Mucosa of descending colon (tissue), 3 donors: Measurements from ENCODE around the gene EXOC6B. TPM values are rescaled to one million over a fixed set of nuclear protein-coding genes. Genes with fewer than 3 reads are reported as not detected.

Experiments
- ATAC-seq: fragments of 200-7000 bp; cut with Tn5 transposase; one replicate; pipeline ENCODE4 v1.9.1; 2020; ENCODE audit warnings: mild to moderate bottlenecking, moderate library complexity
- DNase-seq, 3 donors: peaks; one replicate each; pipeline ENCODE4 v3.0.0-alpha.2; 2020
- H3K36me3 ChIP-seq: fragments of 200-600 bp; one replicate; pipeline ENCODE4 v1.8.0; 2021; ENCODE audit warnings: low read depth, mild to moderate bottlenecking
- H3K4me1 ChIP-seq: fragments of 200-600 bp; one replicate; pipeline ENCODE4 v1.8.0; 2021; ENCODE audit warnings: low read depth, mild to moderate bottlenecking
- H3K4me3 ChIP-seq: fragments of 200-600 bp; one replicate; pipeline ENCODE4 v1.8.0; 2021; ENCODE audit warnings: mild to moderate bottlenecking
- H3K9me3 ChIP-seq: fragments of 200-600 bp; one replicate; pipeline ENCODE4 v1.8.0; 2021; ENCODE audit warnings: mild to moderate bottlenecking
- CTCF ChIP-seq: fragments of 200-600 bp; IDR thresholded peaks from one replicate; pipeline ENCODE4 v1.8.0; 2022; ENCODE audit warnings: antibody characterized with exemption, mild to moderate bottlenecking
- intact Hi-C, 2 donors: fragments of 100-400 bp; cut with DNase I in 1 of 2; cut with micrococcal nuclease in 1 of 2; formaldehyde crosslinking; loops; one replicate each; pipeline versions ENCODE4 v1.11.0 to v1.11.1; 2022; cut with DNase I, micrococcal nuclease
- total RNA-seq, 3 donors: library from RNA; stranded (reverse); fragmentation: NEBNext Ultra II Directional in 2 of 3; extraction: Animal tissue kit (Norgen Biotek cat#: 25700) in 2 of 3; gene quantifications; one replicate each; pipeline versions ENCODE4 v1.2.1 to v1.2.4, GENCODE V29; 2021 to 2023
- donor health status: DM: no; HTN: no; CAD: no; lungs with moderate emphysema.
- donor health status: DM: no; HTN: no; CAD: no.
- donor health status: DM: no; HTN: yes; CAD: no.

EXOC6B gene
- total RNA-seq, 3 donors from 2014 or later, result 19.4 to 52.4 (median 28.8) TPM

GRCh38 chr2:72289283-72289682 lies 536.5 kb downstream of the EXOC6B start:
- Histone ChIP-seq H3K9me3 (no peaks in the 10 kb centered on the region), H3K4me3 (no peak overlapping the region), H3K36me3 (no peaks in the 10 kb centered on the region), H3K4me1 (no peaks in the 10 kb centered on the region)
- no peak for TF ChIP-seq CTCF
- no peak for ATAC-seq
- no peak for DNase-seq
- intact Hi-C loops, result no loop called here

GRCh38 chr2:72278046-72278445 lies 547.8 kb downstream of the EXOC6B start:
- intact Hi-C loops, result no loop called here
- no peak for TF ChIP-seq CTCF
- no peaks in the 10 kb centered on the region for H3K36me3 ChIP-seq
- H3K4me3 ChIP-seq, result no peak overlapping the region
- H3K9me3 ChIP-seq, result no peaks in the 10 kb centered on the region
- ATAC-seq (no peak), DNase-seq (no peak)
- peaks cover 26% of the 10 kb centered on the region for H3K4me1 ChIP-seq

GRCh38 chr2:72276876-72277275 lies 549.0 kb downstream of the EXOC6B start:
- DNase-seq, result no peak
- TF ChIP-seq CTCF, result no peak
- no peak for ATAC-seq
- Histone ChIP-seq H3K9me3 (no peaks in the 10 kb centered on the region), H3K4me3 (no peak overlapping the region), H3K4me1 (peaks cover 33% of the 10 kb centered on the region), H3K36me3 (no peaks in the 10 kb centered on the region)
- intact Hi-C loops, result no loop called here

GRCh38 chr2:72276356-72276755 lies 549.5 kb downstream of the EXOC6B start:
- no peak overlapping the region for H3K4me3 ChIP-seq
- no peaks in the 10 kb centered on the region for H3K9me3 ChIP-seq
- no peaks in the 10 kb centered on the region for H3K36me3 ChIP-seq
- peaks cover 38% of the 10 kb centered on the region for H3K4me1 ChIP-seq
- no peak for TF ChIP-seq CTCF
- intact Hi-C loops, result no loop called here
- no peak for DNase-seq
- no peak for ATAC-seq

- intact Hi-C loops, result no loop called here
Observed at GRCh38 chr2:72275084-72275483, 550.7 kb downstream of the EXOC6B start.

More at GRCh38 chr2:72275084-72275483, 550.7 kb downstream of the EXOC6B start:
- no peak for TF ChIP-seq CTCF
- no peak overlapping the region for H3K4me3 ChIP-seq
- ATAC-seq (peak; percentile 67), DNase-seq (peak in 1 of 3 donors; percentile 31)
- H3K4me1 ChIP-seq, result peaks cover 44% of the 10 kb centered on the region
- no peaks in the 10 kb centered on the region for H3K9me3 ChIP-seq
- no peaks in the 10 kb centered on the region for H3K36me3 ChIP-seq
